Kidney epithelial cell (primary cell): ENCODE data around the gene RHOH. TPM values are rescaled to one million over a fixed set of nuclear protein-coding genes. Genes with fewer than 3 reads are reported as not detected.

Source experiments
- DNase-seq: peaks from one replicate; pipeline ENCODE4 v3.0.0-alpha.2; 2010; ENCODE audit warnings: low read depth
- H3K27me3 ChIP-seq: 2 replicates; pipeline ENCODE4 v1.6.0; 2011; ENCODE audit warnings: low read length; ENCODE audit not compliant: control insufficient read depth, insufficient read depth
- H3K36me3 ChIP-seq: 2 replicates; pipeline ENCODE4 v1.5.1; 2011; ENCODE audit warnings: low read length; ENCODE audit not compliant: control insufficient read depth, insufficient read depth
- H3K4me3 ChIP-seq: 2 replicates; pipeline ENCODE4 v1.5.1; 2011; ENCODE audit warnings: low read depth, mild to moderate bottlenecking, control low read depth, low read length
- total RNA-seq: library from RNA; depleted of rRNA; stranded (reverse); fragments of >200 nt; gene quantifications from 2 replicates; pipeline ENCODE4 v1.2.3, GENCODE V29; 2015
- TF ChIP-seq, protein P1 (sequence below): IDR thresholded peaks from 2 replicates; pipeline ENCODE4 v1.5.1; 2011; ENCODE audit warnings: mild to moderate bottlenecking, moderate library complexity, low read length, control low read depth, inconsistent platforms; ENCODE audit not compliant: insufficient read depth, poor library complexity, severe bottlenecking

Gene RHOH
- total RNA-seq, 1 donor from 2014 or later = not detected

DNA sequence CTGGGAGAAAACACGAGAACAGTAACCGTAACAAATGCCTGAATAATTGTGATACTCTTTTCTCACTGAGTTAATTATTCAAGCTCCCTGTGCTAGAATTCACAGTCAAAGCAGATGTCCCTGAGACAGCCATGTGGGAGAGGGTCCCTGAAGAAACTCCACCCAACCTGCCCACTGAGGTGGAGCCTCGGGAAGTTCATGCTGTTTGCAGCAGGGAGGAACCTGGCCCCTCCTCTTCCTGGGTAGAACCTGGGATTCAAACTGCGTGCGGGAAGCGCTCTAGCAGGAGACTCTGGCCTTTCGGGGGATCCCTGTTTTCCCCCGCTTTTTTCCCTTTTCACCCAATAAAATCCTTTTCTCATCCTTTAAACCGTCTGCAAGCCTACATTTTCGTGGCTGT is 20.2 kb upstream of the RHOH start:
- Histone ChIP-seq H3K36me3 (no peaks in the 10 kb centered on the region), H3K27me3 (no peaks in the 10 kb centered on the region), H3K4me3 (no peak overlapping the region)
- DNase-seq = no peak
- TF ChIP-seq, protein P1, sequence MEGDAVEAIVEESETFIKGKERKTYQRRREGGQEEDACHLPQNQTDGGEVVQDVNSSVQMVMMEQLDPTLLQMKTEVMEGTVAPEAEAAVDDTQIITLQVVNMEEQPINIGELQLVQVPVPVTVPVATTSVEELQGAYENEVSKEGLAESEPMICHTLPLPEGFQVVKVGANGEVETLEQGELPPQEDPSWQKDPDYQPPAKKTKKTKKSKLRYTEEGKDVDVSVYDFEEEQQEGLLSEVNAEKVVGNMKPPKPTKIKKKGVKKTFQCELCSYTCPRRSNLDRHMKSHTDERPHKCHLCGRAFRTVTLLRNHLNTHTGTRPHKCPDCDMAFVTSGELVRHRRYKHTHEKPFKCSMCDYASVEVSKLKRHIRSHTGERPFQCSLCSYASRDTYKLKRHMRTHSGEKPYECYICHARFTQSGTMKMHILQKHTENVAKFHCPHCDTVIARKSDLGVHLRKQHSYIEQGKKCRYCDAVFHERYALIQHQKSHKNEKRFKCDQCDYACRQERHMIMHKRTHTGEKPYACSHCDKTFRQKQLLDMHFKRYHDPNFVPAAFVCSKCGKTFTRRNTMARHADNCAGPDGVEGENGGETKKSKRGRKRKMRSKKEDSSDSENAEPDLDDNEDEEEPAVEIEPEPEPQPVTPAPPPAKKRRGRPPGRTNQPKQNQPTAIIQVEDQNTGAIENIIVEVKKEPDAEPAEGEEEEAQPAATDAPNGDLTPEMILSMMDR = no peak

- no peak for DNase-seq
- no peak overlapping the region for H3K4me3 ChIP-seq
- H3K36me3 ChIP-seq = no peaks in the 10 kb centered on the region
- no peaks in the 10 kb centered on the region for H3K27me3 ChIP-seq
- TF ChIP-seq, protein P1 = no peak
Observed at GRCh38 chr4:40177591-40177990, 19.2 kb upstream of the RHOH start.

- H3K4me3 ChIP-seq = no peak overlapping the region
- H3K27me3 ChIP-seq = no peaks in the 10 kb centered on the region
- no peaks in the 10 kb centered on the region for H3K36me3 ChIP-seq
- TF ChIP-seq, protein P1 = no peak
- no peak for DNase-seq
Observed at GRCh38 chr4:40178672-40179071, 18.2 kb upstream of the RHOH start.

- Histone ChIP-seq H3K27me3 (no peaks in the 10 kb centered on the region), H3K36me3 (no peaks in the 10 kb centered on the region), H3K4me3 (no peak overlapping the region)
- TF ChIP-seq, protein P1 = no peak
- no peak for DNase-seq
Observed at GRCh38 chr4:40179360-40179759, 17.5 kb upstream of the RHOH start.

DNA sequence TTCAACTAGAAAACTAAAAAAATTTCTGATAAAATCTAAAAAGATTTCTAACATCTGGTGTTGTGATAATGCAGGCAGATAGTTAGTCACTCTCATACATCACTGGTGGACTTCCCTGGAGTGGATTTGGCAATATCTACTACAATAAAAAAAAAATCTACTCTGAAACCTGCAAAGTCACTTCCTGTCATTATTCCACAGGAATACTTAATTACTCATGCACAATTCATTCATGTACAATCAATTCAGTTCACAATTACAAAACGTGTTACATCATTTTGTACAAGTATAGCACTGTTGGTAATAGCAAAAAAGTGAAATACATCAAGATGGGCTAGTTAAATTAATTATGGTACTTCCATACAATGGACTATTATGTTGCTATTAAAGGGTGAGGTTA is 16.5 kb upstream of the RHOH start:
- Histone ChIP-seq H3K36me3 (no peaks in the 10 kb centered on the region), H3K4me3 (no peak overlapping the region), H3K27me3 (no peaks in the 10 kb centered on the region)
- TF ChIP-seq, protein P1 = no peak
- peak; percentile 29 for DNase-seq

DNA sequence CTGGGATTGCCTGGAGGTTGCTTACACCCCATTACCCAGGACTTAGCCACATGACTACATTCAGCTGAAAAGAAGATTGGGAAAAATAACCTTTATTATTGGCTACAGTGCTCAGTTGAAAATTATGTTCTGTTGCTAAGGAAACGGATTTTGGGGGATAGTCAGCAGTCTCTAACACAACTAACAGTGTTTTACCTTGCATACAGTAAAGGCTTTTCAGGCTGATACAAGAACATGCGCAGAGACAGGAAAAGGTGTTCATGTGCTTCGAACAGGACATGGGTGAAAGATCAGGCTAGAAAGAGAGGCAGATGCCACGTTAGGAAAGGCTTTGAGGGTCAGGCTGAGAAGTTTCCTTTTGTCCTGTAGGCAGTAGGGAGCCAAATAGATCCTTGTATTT is 14.8 kb upstream of the RHOH start:
- no peaks in the 10 kb centered on the region for H3K27me3 ChIP-seq
- DNase-seq = no peak
- TF ChIP-seq, protein P1 = no peak
- no peak overlapping the region for H3K4me3 ChIP-seq
- no peaks in the 10 kb centered on the region for H3K36me3 ChIP-seq
